Panc1 (cell line): ENCODE data around the gene GBX1. TPM values are rescaled to one million over a fixed set of nuclear protein-coding genes. Genes with fewer than 3 reads are reported as not detected.

Source experiments
- ATAC-seq: fragments of 200-7000 bp; cut with Tn5 transposase; 2 replicates; pipeline ENCODE4 v1.9.1; 2020; ENCODE audit warnings: mild to moderate bottlenecking, moderate library complexity
- BruUV-seq: library from RNA; stranded (reverse); fragments of 400-500 nt; replicated peaks from 2 replicates; lab custom pipeline; 2021; lab: Mats Ljungman, UMichigan
- CTCF ChIA-PET: fragments of 300-600 bp; sonication (Branson Sonifier 250); formaldehyde crosslinking; loops from one replicate; lab custom pipeline; 2022; ENCODE audit warnings: antibody characterized with exemption; lab: Charles Lee
- POLR2A ChIA-PET: fragments of 300-600 bp; sonication (Branson Sonifier 250); formaldehyde crosslinking; loops from one replicate; lab custom pipeline; 2022; ENCODE audit warnings: antibody characterized with exemption; lab: Charles Lee
- DNase-seq: peaks from one replicate; pipeline ENCODE4 v3.0.0-alpha.2; 2010; ENCODE audit warnings: low read depth, low spot score
- H3K27ac ChIP-seq: 2 replicates; pipeline ENCODE4 v1.5.1; 2011; ENCODE audit warnings: mild to moderate bottlenecking, low read length, inconsistent platforms
- H3K27me3 ChIP-seq: fragments of 200-500 bp; sonication (Bioruptor generic); 2 replicates; pipeline ENCODE4 v1.6.0; 2014; ENCODE audit warnings: low read length, inconsistent platforms; ENCODE audit not compliant: control insufficient read depth, insufficient read depth
- H3K36me3 ChIP-seq: fragments of 200-500 bp; sonication (Bioruptor generic); 2 replicates; pipeline ENCODE4 v1.5.1; 2014; ENCODE audit warnings: inconsistent platforms, mild to moderate bottlenecking, low read length, moderate library complexity; ENCODE audit not compliant: control insufficient read depth, insufficient read depth
- H3K4me1 ChIP-seq: 2 replicates; pipeline ENCODE4 v1.5.1; 2011; ENCODE audit warnings: inconsistent platforms, mild to moderate bottlenecking, low read length, moderate library complexity; ENCODE audit not compliant: control insufficient read depth, insufficient read depth
- H3K4me3 ChIP-seq, 2 experiments: 2 replicates each; pipeline ENCODE4 v1.5.1; 2011 to 2012; ENCODE audit warnings: low read depth in 2 of 2, low read length in 2 of 2, mild to moderate bottlenecking in 2 of 2, inconsistent platforms in 1 of 2, moderate library complexity in 1 of 2
- H3K9me3 ChIP-seq: fragments of 200-500 bp; sonication (Bioruptor generic); 2 replicates; pipeline ENCODE4 v1.5.1; 2014; ENCODE audit warnings: low read depth, mild to moderate bottlenecking, inconsistent platforms, low read length, moderate library complexity; ENCODE audit not compliant: control insufficient read depth, insufficient read depth
- CTCF ChIP-seq: fragments of 450-650 bp; IDR thresholded peaks from 2 replicates; pipeline ENCODE4 v1.5.1; 2017; ENCODE audit warnings: mild to moderate bottlenecking
- POLR2AphosphoS5 ChIP-seq: IDR thresholded peaks from 2 replicates; pipeline ENCODE4 v1.6.1; 2012; ENCODE audit warnings: mild to moderate bottlenecking, low read depth, low read length, moderate library complexity
- REST ChIP-seq, 2 experiments: IDR thresholded peaks; 2 replicates each; pipeline ENCODE4 v1.6.1; 2011 to 2012; ENCODE audit warnings: low read depth in 2 of 2, control low read depth in 1 of 2, low read length in 1 of 2, mild to moderate bottlenecking in 1 of 2, moderate library complexity in 1 of 2; ENCODE audit not compliant: insufficient read depth in 1 of 2
- SIN3A ChIP-seq: IDR thresholded peaks from 2 replicates; pipeline ENCODE4 v1.6.1; 2012; ENCODE audit warnings: low read depth, mild to moderate bottlenecking, low read length, moderate library complexity, borderline replicate concordance; ENCODE audit not compliant: insufficient read depth
- TCF7L2 ChIP-seq: IDR thresholded peaks from 2 replicates; pipeline ENCODE4 v1.6.1; 2011; ENCODE audit warnings: mild to moderate bottlenecking, low read depth, low read length, inconsistent platforms
- in situ Hi-C: cut with HindIII; loops from 2 replicates; pipeline ENCODE4 v1.10.0; 2016; ENCODE audit warnings: low sequenced_read_pairs, low pct_unique_long_range_greater_than_20kb
- intact Hi-C: fragments of 100-400 bp; cut with micrococcal nuclease; formaldehyde crosslinking; loops from one replicate; pipeline ENCODE4 v1.10.0; 2022; ENCODE audit not compliant: unreplicated experiment
- total RNA-seq: library from RNA; stranded (reverse); gene quantifications from one replicate; pipeline ENCODE4 v1.2.1, GENCODE V29; 2021; ENCODE audit not compliant: unreplicated experiment

GBX1 gene
- total RNA-seq, 1 experiment from 2014 or later, result not detected

- ATAC-seq, result no peak
Measured at GRCh38 chr7:151126491-151127137, 40.9 kb downstream of the GBX1 start.

GRCh38 chr7:151125846-151126481 is 41.5 kb downstream of the GBX1 start:
- intact Hi-C loops (no loop called here), in situ Hi-C loops (no loop called here)
- BruUV-seq, result no TSS peak
- no peak for DNase-seq
- POLR2A ChIA-PET, result no interaction called here
- H3K27ac ChIP-seq, result no peak overlapping the region
- CTCF ChIA-PET, result interaction anchor here (0.6 kb wide), 1 partner anchor 117 kb away, joined by 6 read pairs; no protein-coding TSS in a partner anchor
- H3K9me3 ChIP-seq, result no peaks in the 10 kb centered on the region
- H3K36me3 ChIP-seq, result no peaks in the 10 kb centered on the region
- ATAC-seq, result no peak
- H3K4me3 ChIP-seq, result no peak overlapping the region
- H3K27me3 ChIP-seq, result no peaks in the 10 kb centered on the region
- no peaks in the 10 kb centered on the region for H3K4me1 ChIP-seq
- no peak for TF ChIP-seq REST (IDR thresholded peaks at IDR 0.05; ENCODE audit: insufficient read depth in 1 of 2, low read depth in 2 of 2, low read length in 1 of 2)
- no peak for TF ChIP-seq CTCF
- no peak for TF ChIP-seq SIN3A
- no peak for TF ChIP-seq TCF7L2

More at GRCh38 chr7:151126491-151127137, 40.9 kb downstream of the GBX1 start:
- H3K27ac ChIP-seq, result no peak overlapping the region
- no peak for DNase-seq
- BruUV-seq, result no TSS peak
- H3K27me3 ChIP-seq, result no peaks in the 10 kb centered on the region
- H3K36me3 ChIP-seq, result no peaks in the 10 kb centered on the region
- in situ Hi-C loops, result no loop called here
- H3K9me3 ChIP-seq, result no peaks in the 10 kb centered on the region
- no peaks in the 10 kb centered on the region for H3K4me1 ChIP-seq
- no peak for TF ChIP-seq REST (IDR thresholded peaks at IDR 0.05; ENCODE audit: insufficient read depth in 1 of 2, low read depth in 2 of 2, low read length in 1 of 2)
- no peak for TF ChIP-seq CTCF
- TF ChIP-seq SIN3A, result no peak
- no peak for TF ChIP-seq TCF7L2
- TF ChIP-seq POLR2AphosphoS5, result no peak
- no peak overlapping the region for H3K4me3 ChIP-seq
- ChIA-PET POLR2A (no interaction called here), CTCF (no interaction called here)
- intact Hi-C loops, result no loop called here
